Activated T-cell treated with anti-CD3 and anti-CD28 coated beads, Interleukin-2, amount 50 U/mL, for 1 hour (primary cell): ENCODE data around the gene LIMD2.
"Not testable (repeated sequence)": the region's sequence is repeated elsewhere in the genome, so short reads cannot be mapped to it uniquely, and the experiment has no call there.

Experiments
- DNase-seq: peaks from one replicate; pipeline ENCODE4 v3.0.0-alpha.2; 2020

Gene LIMD2

GRCh38 chr17:63699638-63700527 is at the start of gene LIMD2:
TSS of gene LIMD2 (minus strand) at chr17:63700125. CDS start at chr17:63699298, 827 bp downstream.
- DNase-seq: peak; percentile 90

- DNase-seq: peak; percentile 99
Measured at GRCh38 chr17:63741408-63742173, 41.7 kb upstream of the LIMD2 start, which contains the start of gene STRADA. TSS of gene STRADA (minus strand) at chr17:63741799. CDS start at chr17:63728369, 13,430 bp downstream.

GRCh38 chr17:63741143-63741407 is 41.1 kb upstream of the LIMD2 start:
- no peak for DNase-seq

- no peak for DNase-seq
Measured at GRCh38 chr17:63740464-63741142, 40.7 kb upstream of the LIMD2 start.

- no peak for DNase-seq
Measured at GRCh38 chr17:63735691-63736090, 35.8 kb upstream of the LIMD2 start.

GRCh38 chr17:63722403-63722802 is 22.5 kb upstream of the LIMD2 start:
- DNase-seq: no peak

GRCh38 chr17:63720194-63720593 is 20.3 kb upstream of the LIMD2 start:
- not testable (repeated sequence) for DNase-seq

- no peak for DNase-seq
Measured at GRCh38 chr17:63718988-63719387, 19.1 kb upstream of the LIMD2 start.

- no peak for DNase-seq
Measured at GRCh38 chr17:63716426-63716825, 16.5 kb upstream of the LIMD2 start.

- DNase-seq: no peak
Measured at GRCh38 chr17:63714550-63715277, 14.8 kb upstream of the LIMD2 start.

- DNase-seq: no peak
Measured at GRCh38 chr17:63709110-63709509, 9.2 kb upstream of the LIMD2 start.

GRCh38 chr17:63707151-63707550 is 7.2 kb upstream of the LIMD2 start:
- DNase-seq: peak; percentile 37

GRCh38 chr17:63706336-63707082 is 6.6 kb upstream of the LIMD2 start:
- DNase-seq: no peak

- DNase-seq: no peak
Measured at GRCh38 chr17:63705657-63706056, 5.7 kb upstream of the LIMD2 start.

- DNase-seq: no peak
Measured at GRCh38 chr17:63704836-63705235, 4.9 kb upstream of the LIMD2 start.

GRCh38 chr17:63704259-63704576 is 4.3 kb upstream of the LIMD2 start:
- no peak for DNase-seq

GRCh38 chr17:63703556-63704258 is 3.8 kb upstream of the LIMD2 start:
- DNase-seq: no peak

- DNase-seq: no peak
Measured at GRCh38 chr17:63703029-63703428, 3.1 kb upstream of the LIMD2 start.

- DNase-seq: no peak
Measured at GRCh38 chr17:63702721-63703015, 2.7 kb upstream of the LIMD2 start.

- peak; percentile 72 for DNase-seq
Measured at GRCh38 chr17:63701868-63702720, 2.2 kb upstream of the LIMD2 start.

- no peak for DNase-seq
Measured at GRCh38 chr17:63701456-63701820, 1.5 kb upstream of the LIMD2 start.
